Aorta (tissue), 5 donors: ENCODE results near the gene SLC25A52. TPM values are rescaled to one million over a fixed set of nuclear protein-coding genes. Genes with fewer than 3 reads are reported as not detected.
"Not testable (repeated sequence)": the region's sequence is repeated elsewhere in the genome, so short reads cannot be mapped to it uniquely, and the experiment has no call there.

ENCODE experiments used
- ATAC-seq: fragments of 200-7000 bp; cut with Tn5 transposase; one replicate; pipeline ENCODE4 v1.9.1; 2022; ENCODE audit warnings: moderate library complexity; ENCODE audit not compliant: low FRiP score
- DNase-seq, 2 donors: peaks; one replicate each; pipeline ENCODE4 v3.0.0-alpha.2; 2020
- H3K27ac ChIP-seq, 2 donors: one replicate each; pipeline ENCODE4 v1.5.1; 2013; ENCODE audit warnings: low read length in 2 of 2, mild to moderate bottlenecking in 2 of 2, moderate library complexity in 2 of 2, control low read depth in 1 of 2, inconsistent platforms in 1 of 2, low read depth in 1 of 2
- H3K27me3 ChIP-seq, 2 donors: one replicate each; pipeline ENCODE4 v1.6.1; 2013; ENCODE audit warnings: control low read depth in 1 of 2, low read length in 1 of 2, mild to moderate bottlenecking in 1 of 2, moderate library complexity in 1 of 2; ENCODE audit not compliant: insufficient read depth in 2 of 2, control insufficient read depth in 1 of 2
- H3K36me3 ChIP-seq, 2 donors: one replicate each; pipeline ENCODE4 v1.6.1; 2013; ENCODE audit warnings: control low read depth in 1 of 2, low read length in 1 of 2, mild to moderate bottlenecking in 1 of 2; ENCODE audit not compliant: insufficient read depth in 2 of 2, control insufficient read depth in 1 of 2
- H3K4me1 ChIP-seq, 2 donors: one replicate each; pipeline ENCODE4 v1.6.1; 2013; ENCODE audit warnings: low read length in 2 of 2, control low read depth in 1 of 2, mild to moderate bottlenecking in 1 of 2, moderate library complexity in 1 of 2; ENCODE audit not compliant: insufficient read depth in 2 of 2, control insufficient read depth in 1 of 2
- H3K4me3 ChIP-seq, 2 donors: one replicate each; pipeline ENCODE4 v1.5.1; 2013; ENCODE audit warnings: low read length in 2 of 2, control low read depth in 1 of 2, mild to moderate bottlenecking in 1 of 2
- H3K9me3 ChIP-seq: one replicate; pipeline ENCODE4 v1.6.1; 2013; ENCODE audit warnings: mild to moderate bottlenecking, low read length; ENCODE audit not compliant: control insufficient read depth
- WGBS, 2 donors: extraction: QIAGEN DNeasy Blood & Tissue Kit; methylation state at CpG; one replicate each; pipeline ENCODE4 v1.1.7; 2013; 5-methylcytosine and 5-hydroxymethylcytosine counted together
- intact Hi-C, 2 donors: fragments of 100-400 bp; cut with DNase I; formaldehyde crosslinking; loops; one replicate each; pipeline versions ENCODE4 v1.14.2 to v1.15.0; 2022
- long read RNA-seq, 2 donors: library from polyadenylated mRNA; unstranded; transcript quantifications; one replicate each; pipeline ENCODE4 v2.0.0, GENCODE V29; 2020 to 2021
- polyA plus RNA-seq, 2 donors: library from polyadenylated mRNA; stranded (reverse); fragments of 200-250 nt; gene quantifications; one replicate each; pipeline ENCODE4 v1.2.3, GENCODE V29; 2013
- total RNA-seq, 2 donors: library from RNA; stranded (reverse); fragmentation: NEBNext Ultra II Directional; extraction: Animal tissue kit (Norgen Biotek cat#: 25700); gene quantifications; one replicate each; pipeline ENCODE4 v1.2.1, GENCODE V29; 2021
- donor health status: healthy with polysubstance abuse.
- donor health status: Bipolar disorder and iron deficiency.
- donor health status: DM: no; HTN: no; CAD: no.
- donor health status: DM: no; HTN: no; CAD: no.
- donor health status: DM: yes; HTN: yes; CAD: no.

Gene SLC25A52, protein sequence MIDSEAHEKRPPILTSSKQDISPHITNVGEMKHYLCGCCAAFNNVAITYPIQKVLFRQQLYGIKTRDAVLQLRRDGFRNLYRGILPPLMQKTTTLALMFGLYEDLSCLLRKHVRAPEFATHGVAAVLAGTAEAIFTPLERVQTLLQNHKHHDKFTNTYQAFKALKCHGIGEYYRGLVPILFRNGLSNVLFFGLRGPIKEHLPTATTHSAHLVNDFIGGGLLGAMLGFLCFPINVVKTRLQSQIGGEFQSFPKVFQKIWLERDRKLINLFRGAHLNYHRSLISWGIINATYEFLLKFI
- total RNA-seq (under 1 TPM in 1 of 2 donors, not detected in 1; 0.36 TPM), polyA plus RNA-seq (not detected)
- long read RNA-seq, donor 1 = 0 reads
- long read RNA-seq, donor 2 = 0 reads

DNA sequence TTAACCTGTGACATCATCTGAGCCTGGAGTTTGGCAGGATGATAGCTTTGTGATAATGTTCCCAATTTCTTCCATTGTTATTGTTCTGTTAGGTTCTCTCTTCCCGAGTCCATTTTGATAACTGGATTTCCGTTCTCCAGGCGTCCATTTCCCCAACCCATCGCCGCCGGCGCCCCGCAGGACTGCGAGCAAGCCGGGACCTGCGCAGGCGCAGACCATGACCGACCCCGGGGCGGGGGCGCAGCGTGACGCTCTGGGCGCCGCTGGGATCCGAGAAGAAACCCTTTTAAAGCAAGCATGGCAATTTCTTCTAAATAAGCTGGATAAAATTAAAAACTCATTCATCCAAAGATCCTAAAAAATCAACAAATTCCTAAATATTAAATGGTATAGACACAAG, at the start of gene SLC25A52:
Gene SLC25A52 (minus strand): TSS at position 186 of the 400 bp plus-strand sequence. CDS start 219 bp downstream, outside the sequence.
- H3K27me3 ChIP-seq = no peaks in the 10 kb centered on the region
- no peaks in the 10 kb centered on the region for H3K4me1 ChIP-seq
- ATAC-seq (no peak), DNase-seq (no peak)
- 83 to 85% methylated on average over 21 of the region's 21 CpGs for WGBS, 2 donors
- no peak within 1 kb of the TSS for H3K4me3 ChIP-seq
- no peaks in the 10 kb centered on the region for H3K36me3 ChIP-seq
- no peaks in the 10 kb centered on the region for H3K9me3 ChIP-seq
- no peak within 1 kb of the TSS for H3K27ac ChIP-seq
- intact Hi-C loops = no loop called here

DNA sequence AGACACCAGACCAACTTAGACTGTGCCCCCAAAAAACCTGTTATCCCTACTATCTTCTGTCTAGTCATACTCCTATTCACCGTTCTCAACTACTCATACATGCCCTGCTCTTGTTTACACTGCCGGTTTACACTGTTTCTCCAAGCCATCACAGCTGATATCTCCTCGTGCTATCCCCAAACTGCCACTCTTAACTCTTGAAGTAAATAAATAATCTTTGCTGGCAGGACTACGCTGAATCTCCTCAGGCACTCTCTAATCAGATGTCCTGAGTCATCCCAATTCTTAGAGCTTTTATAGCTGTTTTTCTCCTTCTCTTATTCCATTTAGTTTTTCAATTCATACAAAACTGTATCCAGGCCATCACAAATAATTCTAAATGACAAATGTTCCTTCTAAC, 48.4 kb upstream of the SLC25A52 start:
- 67 to 68% methylated on average over 3 to 4 of the region's 4 CpGs for WGBS, 2 donors
- ATAC-seq, H3K4me1 ChIP-seq, H3K4me3 ChIP-seq, H3K9me3 ChIP-seq, intact Hi-C loops, H3K36me3 ChIP-seq, DNase-seq, H3K27me3 ChIP-seq, H3K27ac ChIP-seq: not testable (repeated sequence)

DNA sequence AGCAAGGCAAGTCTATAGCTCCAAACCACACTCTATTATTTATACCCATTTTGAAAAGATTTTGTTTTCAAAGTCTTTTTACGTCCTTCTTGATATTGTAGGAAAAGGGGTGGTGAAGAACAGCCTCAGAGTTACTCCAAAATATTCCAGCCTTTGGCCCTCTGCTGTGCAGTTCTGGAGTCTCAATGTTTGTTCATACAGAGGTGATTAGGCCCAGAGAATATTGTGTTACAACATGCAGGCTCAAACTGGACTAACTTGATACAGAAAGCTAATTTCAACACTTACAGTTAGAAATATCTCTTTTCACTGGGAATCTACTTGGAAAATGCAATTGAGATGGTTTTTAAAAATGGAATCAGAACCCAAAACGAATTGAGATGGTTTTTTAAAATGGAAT, 40.4 kb upstream of the SLC25A52 start:
- no peak overlapping the region for H3K4me3 ChIP-seq
- DNase-seq (no peak), ATAC-seq (no peak)
- no peak overlapping the region for H3K27ac ChIP-seq
- WGBS, 2 donors = 78 to 79% methylated on average over 2 of the region's 2 CpGs
- H3K4me1 ChIP-seq = no peaks in the 10 kb centered on the region
- intact Hi-C loops = no loop called here
- no peaks in the 10 kb centered on the region for H3K36me3 ChIP-seq
- H3K9me3 ChIP-seq = no peaks in the 10 kb centered on the region
- H3K27me3 ChIP-seq = no peaks in the 10 kb centered on the region

DNA sequence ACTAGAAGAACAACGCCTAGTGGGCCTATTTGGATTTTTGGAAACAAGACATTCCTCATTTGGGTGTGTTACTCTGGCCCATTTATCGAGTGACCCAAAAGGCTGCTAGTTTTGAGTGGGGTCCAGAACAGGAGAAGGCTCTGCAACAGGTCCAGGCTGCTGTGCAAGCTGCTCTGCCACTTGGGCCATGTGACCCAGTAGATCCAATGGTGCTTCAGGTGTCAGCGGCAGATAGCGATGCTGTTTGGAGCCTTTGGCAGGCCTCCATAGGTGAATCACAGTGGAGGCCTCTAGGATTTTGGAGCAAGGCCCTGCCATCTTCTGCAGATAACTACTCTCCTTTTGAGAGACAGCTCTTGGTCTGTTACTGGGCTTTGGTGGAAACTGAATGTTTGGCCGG, 38.6 kb upstream of the SLC25A52 start:
- H3K9me3 ChIP-seq, ATAC-seq, DNase-seq, H3K4me3 ChIP-seq, H3K4me1 ChIP-seq, H3K36me3 ChIP-seq, H3K27me3 ChIP-seq, intact Hi-C loops, H3K27ac ChIP-seq: not testable (repeated sequence)
- WGBS, 2 donors = 83 to 93% methylated on average over 5 of the region's 5 CpGs

DNA sequence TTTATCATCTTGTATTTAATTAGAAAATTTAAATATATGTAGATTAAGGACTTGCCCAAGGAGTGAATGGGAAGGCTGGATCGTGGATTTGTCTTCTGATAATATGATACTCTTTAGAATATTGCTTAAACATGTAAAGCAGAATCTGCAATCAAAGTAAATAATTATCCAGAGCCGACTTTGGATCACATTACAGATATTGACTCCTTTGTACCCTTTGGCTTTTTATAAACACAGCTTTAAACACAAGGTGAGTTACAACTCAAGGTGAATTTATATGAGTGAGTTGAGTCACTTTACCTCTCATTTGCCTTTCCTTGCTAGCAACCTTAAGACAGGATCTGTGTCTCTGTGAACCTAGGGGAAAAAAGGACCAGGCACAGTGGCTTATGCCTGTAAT, 37.7 kb upstream of the SLC25A52 start:
- no peak for DNase-seq
- Histone ChIP-seq H3K27me3 (no peaks in the 10 kb centered on the region), H3K4me1 (no peaks in the 10 kb centered on the region), H3K36me3 (no peaks in the 10 kb centered on the region), H3K4me3 (no peak overlapping the region), H3K27ac (no peak overlapping the region), H3K9me3 (peaks cover 1% of the 10 kb centered on the region)
- WGBS, 2 donors = 90 to 92% methylated on average over 2 of the region's 2 CpGs
- no peak for ATAC-seq
- intact Hi-C loops = no loop called here

DNA sequence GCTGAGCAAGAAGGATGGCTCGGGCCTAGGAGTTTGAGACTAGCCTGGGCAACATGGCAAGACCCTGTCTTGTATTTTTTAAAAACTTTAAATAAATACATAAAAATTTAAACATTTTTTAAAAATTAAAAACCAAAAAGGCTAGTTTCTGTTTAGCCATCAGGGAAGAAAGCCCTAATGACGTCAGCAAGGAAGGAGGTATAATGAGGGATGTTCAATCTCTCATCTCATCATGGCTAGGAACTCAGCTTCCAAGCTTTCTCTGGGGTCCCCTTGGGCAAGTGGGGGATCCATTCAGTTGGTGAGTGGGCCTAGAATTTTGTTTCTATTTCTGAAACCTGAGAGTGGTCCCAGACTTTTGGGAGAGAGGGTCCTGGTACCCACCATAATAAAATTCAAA, 35.1 kb upstream of the SLC25A52 start:
- Histone ChIP-seq H3K9me3 (peaks cover 1% of the 10 kb centered on the region), H3K36me3 (no peaks in the 10 kb centered on the region), H3K4me1 (no peaks in the 10 kb centered on the region), H3K4me3 (no peak overlapping the region), H3K27ac (no peak overlapping the region), H3K27me3 (no peaks in the 10 kb centered on the region)
- DNase-seq (no peak), ATAC-seq (no peak)
- 87 to 89% methylated on average over 2 of the region's 2 CpGs for WGBS, 2 donors
- intact Hi-C loops = no loop called here

DNA sequence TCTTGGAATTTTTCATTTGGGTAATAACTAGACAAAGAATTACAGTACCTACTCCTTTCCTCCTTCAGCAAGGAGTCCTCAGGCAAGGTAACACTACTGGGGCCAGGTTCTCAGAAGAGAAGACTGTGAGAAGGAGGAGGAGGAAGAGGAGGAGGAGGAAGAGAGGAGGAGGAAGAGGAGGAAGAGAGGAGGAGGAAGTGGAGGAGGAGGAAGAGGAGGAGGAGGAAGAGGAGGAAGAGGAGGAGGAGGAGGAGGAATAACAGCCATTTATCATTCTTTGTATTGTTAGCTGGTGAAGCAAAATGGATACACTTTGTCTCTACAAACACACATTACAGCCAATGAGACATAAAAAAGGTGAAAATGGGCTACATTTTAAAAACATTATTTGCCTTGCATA, 32.9 kb upstream of the SLC25A52 start:
- Histone ChIP-seq H3K36me3 (no peaks in the 10 kb centered on the region), H3K27ac (no peak overlapping the region), H3K4me3 (no peak overlapping the region), H3K9me3 (peaks cover 1% of the 10 kb centered on the region), H3K4me1 (no peaks in the 10 kb centered on the region), H3K27me3 (no peaks in the 10 kb centered on the region)
- no peak for ATAC-seq
- intact Hi-C loops = no loop called here
- no peak for DNase-seq

DNA sequence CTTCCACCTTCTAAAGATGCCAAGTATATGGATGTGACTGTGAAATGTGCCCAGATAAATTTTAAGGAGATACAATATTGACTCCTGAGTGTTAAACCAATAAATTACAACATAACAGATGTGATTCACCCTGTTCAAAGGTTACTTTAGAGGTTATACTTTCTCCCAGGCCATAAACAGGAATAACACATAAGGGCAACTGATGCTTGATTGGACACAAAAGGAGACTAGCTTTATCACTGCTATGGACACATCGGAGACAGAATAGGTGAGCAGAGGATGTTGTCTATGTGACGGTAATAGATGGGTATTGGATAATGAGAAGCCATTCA, 31.9 kb upstream of the SLC25A52 start:
- Histone ChIP-seq H3K9me3 (peaks cover 1% of the 10 kb centered on the region), H3K27ac (no peak overlapping the region), H3K4me1 (no peaks in the 10 kb centered on the region), H3K4me3 (no peak overlapping the region), H3K27me3 (no peaks in the 10 kb centered on the region), H3K36me3 (no peaks in the 10 kb centered on the region)
- DNase-seq (no peak), ATAC-seq (no peak)
- intact Hi-C loops = no loop called here
- 96% methylated on average over 2 of the region's 2 CpGs for WGBS, 2 donors

DNA sequence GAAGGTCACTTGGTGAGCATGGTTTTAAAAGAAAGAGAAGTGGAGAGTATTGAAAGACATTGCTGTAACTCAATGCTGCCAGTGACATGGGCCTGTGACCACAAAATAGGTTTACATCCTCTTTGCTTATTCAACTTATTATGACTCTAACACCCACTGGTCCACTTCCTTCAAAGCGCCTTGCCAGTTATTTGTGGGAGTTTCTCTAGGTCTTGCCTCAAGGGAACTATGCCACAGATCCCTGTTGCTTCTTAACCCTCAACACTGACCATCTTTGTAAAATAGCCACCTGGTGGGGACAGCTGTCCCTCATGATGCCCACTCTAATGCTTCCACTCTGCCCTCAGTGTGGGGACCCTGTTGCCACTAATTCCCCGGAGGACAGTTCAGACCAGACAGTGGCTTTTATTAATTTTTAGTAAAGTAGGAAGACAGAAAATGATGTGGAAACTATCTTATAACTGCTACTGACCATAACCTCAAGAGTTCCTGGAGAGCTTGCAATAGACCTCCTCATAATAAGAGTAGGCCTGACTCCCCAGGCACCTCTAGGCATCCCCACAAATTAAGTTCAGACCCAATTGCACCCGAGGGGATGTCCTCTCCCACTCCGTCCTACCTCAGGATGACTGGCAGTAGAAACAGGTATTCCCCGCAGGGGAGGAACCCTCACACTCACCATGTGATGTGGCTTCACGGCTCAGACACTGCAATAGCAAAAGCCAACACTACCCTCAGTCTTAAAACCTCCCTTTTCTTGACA, 31.3 kb upstream of the SLC25A52 start:
- ATAC-seq = no peak
- 84 to 87% methylated on average over 6 of the region's 6 CpGs for WGBS, 2 donors
- Histone ChIP-seq H3K36me3 (no peaks in the 10 kb centered on the region), H3K9me3 (peaks cover 1% of the 10 kb centered on the region), H3K27ac (no peak overlapping the region), H3K27me3 (no peaks in the 10 kb centered on the region), H3K4me3 (no peak overlapping the region), H3K4me1 (no peaks in the 10 kb centered on the region)
- intact Hi-C loops = no loop called here
- no peak for DNase-seq
